T-helper 22 cell (primary cell): ENCODE results near the gene GAS2.

Source experiments
- DNase-seq: peaks from one replicate; pipeline ENCODE4 v3.0.0-alpha.2; 2020; ENCODE audit warnings: low read depth

GAS2 gene

GRCh38 chr11:22728600-22729389 is 62.4 kb downstream of the GAS2 start:
- DNase-seq = no peak

- no peak for DNase-seq
Observed at GRCh38 chr11:22730319-22730718, 63.9 kb downstream of the GAS2 start.

- DNase-seq = no peak
Observed at GRCh38 chr11:22732588-22732987, 66.2 kb downstream of the GAS2 start.

- no peak for DNase-seq
Observed at GRCh38 chr11:22733475-22734248, 67.3 kb downstream of the GAS2 start.

- no peak for DNase-seq
Observed at GRCh38 chr11:22734628-22735345, 68.4 kb downstream of the GAS2 start.

GRCh38 chr11:22742157-22742613 is 75.8 kb downstream of the GAS2 start:
- DNase-seq = no peak

GRCh38 chr11:22749536-22749935 is 83.1 kb downstream of the GAS2 start:
- no peak for DNase-seq

- DNase-seq = no peak
Observed at GRCh38 chr11:22752908-22753310, 86.5 kb downstream of the GAS2 start.

- no peak for DNase-seq
Observed at GRCh38 chr11:22753416-22753815, 87.0 kb downstream of the GAS2 start.

GRCh38 chr11:22761066-22761465 is 94.7 kb downstream of the GAS2 start:
- no peak for DNase-seq

GRCh38 chr11:22763166-22763565 is 96.8 kb downstream of the GAS2 start:
- DNase-seq = no peak

GRCh38 chr11:22764735-22765134 is 98.3 kb downstream of the GAS2 start:
- no peak for DNase-seq

GRCh38 chr11:22768281-22768680 is 101.9 kb downstream of the GAS2 start:
- DNase-seq = no peak

- DNase-seq = no peak
Observed at GRCh38 chr11:22769081-22769480, 102.7 kb downstream of the GAS2 start.

- DNase-seq = no peak
Observed at GRCh38 chr11:22774716-22775115, 108.3 kb downstream of the GAS2 start.

GRCh38 chr11:22775248-22775647 is 108.8 kb downstream of the GAS2 start:
- DNase-seq = no peak

GRCh38 chr11:22778642-22779041 is 112.2 kb downstream of the GAS2 start:
- DNase-seq = no peak

- DNase-seq = no peak
Observed at GRCh38 chr11:22779850-22780249, 113.4 kb downstream of the GAS2 start.

GRCh38 chr11:22780952-22781593 is 114.7 kb downstream of the GAS2 start:
- DNase-seq = no peak

- DNase-seq = no peak
Observed at GRCh38 chr11:22785251-22785650, 118.8 kb downstream of the GAS2 start.

- no peak for DNase-seq
Observed at GRCh38 chr11:22786475-22786874, 120.1 kb downstream of the GAS2 start.

- no peak for DNase-seq
Observed at GRCh38 chr11:22787055-22787454, 120.6 kb downstream of the GAS2 start.
